Left ventricle myocardium inferior (tissue), 1 donor: Measurements from ENCODE around the gene CNTN1. TPM values are rescaled to one million over a fixed set of nuclear protein-coding genes. Genes with fewer than 3 reads are reported as not detected.

Experiments used
- DNase-seq: peaks from one replicate; pipeline ENCODE4 v3.0.0-alpha.2; 2020
- H3K27ac ChIP-seq: fragments of 200-600 bp; replicated peaks from 2 replicates; pipeline ENCODE4 v1.8.0; 2021
- H3K27me3 ChIP-seq: fragments of 200-600 bp; 2 replicates; pipeline ENCODE4 v1.8.0; 2021; ENCODE audit warnings: low read depth
- H3K36me3 ChIP-seq: fragments of 200-600 bp; 2 replicates; pipeline ENCODE4 v1.8.0; 2021
- H3K4me1 ChIP-seq: fragments of 200-600 bp; 2 replicates; pipeline ENCODE4 v1.8.0; 2021
- H3K4me3 ChIP-seq: fragments of 200-600 bp; 2 replicates; pipeline ENCODE4 v1.8.0; 2021; ENCODE audit warnings: mild to moderate bottlenecking, moderate library complexity
- H3K9me3 ChIP-seq: fragments of 200-600 bp; replicated peaks from 2 replicates; pipeline ENCODE4 v1.8.0; 2021
- CTCF ChIP-seq: fragments of 200-600 bp; IDR thresholded peaks from 2 replicates; pipeline ENCODE4 v1.8.0; 2021; ENCODE audit warnings: antibody characterized with exemption, mild to moderate bottlenecking, borderline replicate concordance
- intact Hi-C: fragments of 100-400 bp; cut with micrococcal nuclease; formaldehyde crosslinking; loops from one replicate; pipeline ENCODE4 v1.11.0; 2022
- total RNA-seq: library from RNA; stranded (reverse); fragmentation: NEBNext Ultra II Directional; extraction: Animal tissue kit (Norgen Biotek cat#: 25700); gene quantifications from one replicate; pipeline ENCODE4 v1.2.1, GENCODE V29; 2021
- donor health status: DM: no; HTN: yes; CAD: no; lungs with severe emphysema.

The CNTN1 gene
- total RNA-seq, 1 donor from 2014 or later = 0.11 TPM

DNA sequence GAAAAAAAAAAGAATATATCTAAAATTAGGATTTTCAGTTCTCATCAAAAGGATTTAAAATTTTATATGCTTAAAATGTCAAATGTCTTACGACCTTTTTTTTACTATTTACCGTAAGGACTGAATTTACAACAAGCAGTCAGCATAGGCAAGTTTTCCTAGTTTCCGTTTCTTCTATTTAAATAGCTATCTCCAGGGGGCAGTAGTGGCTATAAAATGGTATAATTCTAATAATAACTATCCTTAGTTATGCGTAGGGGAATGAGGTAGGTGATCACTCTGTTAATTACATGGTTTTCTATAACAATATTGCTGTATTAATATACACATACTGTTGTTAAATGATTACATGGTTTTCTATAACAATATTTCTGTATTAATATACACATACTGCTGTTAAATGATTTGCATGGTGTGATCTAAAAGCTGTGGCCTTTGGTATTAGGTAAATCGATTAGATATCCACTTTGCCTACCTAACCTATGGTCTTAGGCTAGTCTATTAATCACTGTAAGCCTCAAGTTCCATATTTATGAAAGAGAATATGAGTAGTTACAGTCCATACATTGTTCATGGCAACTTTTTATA, 278.2 kb downstream of the CNTN1 start:
- TF ChIP-seq CTCF = no peak
- no peak overlapping the region for H3K27ac ChIP-seq
- intact Hi-C loops = no loop called here
- no peak for DNase-seq
- no peak overlapping the region for H3K4me3 ChIP-seq
- H3K9me3 ChIP-seq = no peaks in the 10 kb centered on the region
- no peaks in the 10 kb centered on the region for H3K27me3 ChIP-seq
- no peaks in the 10 kb centered on the region for H3K36me3 ChIP-seq
- H3K4me1 ChIP-seq = no peaks in the 10 kb centered on the region

DNA sequence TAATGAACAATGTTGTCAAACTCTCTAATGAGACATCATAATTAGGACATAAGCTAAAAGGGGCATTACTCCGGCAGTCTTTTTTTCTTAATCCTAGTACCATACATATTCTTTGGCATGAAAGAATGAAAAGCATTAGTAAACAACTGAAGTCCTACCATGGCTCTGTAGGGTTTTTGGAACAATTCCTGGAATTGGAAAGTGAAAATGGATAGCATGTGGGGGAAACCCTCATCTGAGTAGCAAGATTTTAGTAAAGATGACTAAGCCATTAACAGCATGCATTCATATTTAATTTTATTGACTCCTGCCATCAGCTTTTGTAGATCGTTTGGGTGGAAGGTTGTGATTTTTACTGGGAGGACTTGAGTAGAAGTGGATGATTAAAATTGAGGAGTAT, 279.7 kb downstream of the CNTN1 start:
- H3K27ac ChIP-seq = no peak overlapping the region
- H3K4me1 ChIP-seq = no peaks in the 10 kb centered on the region
- TF ChIP-seq CTCF = no peak
- H3K36me3 ChIP-seq = no peaks in the 10 kb centered on the region
- no peaks in the 10 kb centered on the region for H3K9me3 ChIP-seq
- DNase-seq = no peak
- H3K27me3 ChIP-seq = no peaks in the 10 kb centered on the region
- H3K4me3 ChIP-seq = no peak overlapping the region
- intact Hi-C loops = no loop called here

- H3K27me3 ChIP-seq = no peaks in the 10 kb centered on the region
- no peak for TF ChIP-seq CTCF
- intact Hi-C loops = no loop called here
These were observed 284.3 kb downstream of the CNTN1 start for GRCh38 chr12:40976546-40976945.

GRCh38 chr12:40980427-40980961, 288.3 kb downstream of the CNTN1 start:
- Histone ChIP-seq H3K27me3 (no peaks in the 10 kb centered on the region), H3K4me1 (no peaks in the 10 kb centered on the region), H3K9me3 (peaks cover 14% of the 10 kb centered on the region), H3K27ac (no peak overlapping the region), H3K4me3 (no peak overlapping the region), H3K36me3 (no peaks in the 10 kb centered on the region)
- no peak for TF ChIP-seq CTCF
- DNase-seq = no peak
- intact Hi-C loops = no loop called here

More at GRCh38 chr12:40976546-40976945, 284.3 kb downstream of the CNTN1 start:
- Histone ChIP-seq H3K9me3 (no peaks in the 10 kb centered on the region), H3K36me3 (no peaks in the 10 kb centered on the region), H3K4me3 (no peak overlapping the region), H3K27ac (no peak overlapping the region), H3K4me1 (no peaks in the 10 kb centered on the region)
- DNase-seq = no peak

DNA sequence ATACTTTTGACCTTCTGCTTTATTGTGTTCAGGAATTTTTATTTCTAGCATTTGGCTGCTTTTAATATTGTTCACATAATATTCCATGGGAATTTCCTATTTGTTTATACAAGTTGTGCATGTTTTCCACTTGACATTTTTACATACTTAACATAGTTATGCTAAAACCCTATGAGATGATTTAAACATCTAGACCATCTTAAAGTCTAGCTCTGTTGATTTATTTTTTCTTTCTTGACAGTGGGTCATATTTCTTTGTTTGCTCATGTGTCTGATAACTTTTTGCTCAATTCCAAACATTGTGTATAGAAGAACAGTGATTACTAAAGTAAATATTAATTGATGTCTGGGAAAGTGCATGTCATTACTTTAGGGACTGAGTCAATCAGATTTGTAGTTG, 293.8 kb downstream of the CNTN1 start:
- Histone ChIP-seq H3K27me3 (no peaks in the 10 kb centered on the region), H3K36me3 (no peaks in the 10 kb centered on the region), H3K4me1 (no peaks in the 10 kb centered on the region), H3K9me3 (peaks cover 18% of the 10 kb centered on the region), H3K27ac (no peak overlapping the region), H3K4me3 (no peak overlapping the region)
- DNase-seq = no peak
- intact Hi-C loops = no loop called here
- no peak for TF ChIP-seq CTCF
